ENCODE data around the gene CBFA2T3.

CBFA2T3 gene

DNA sequence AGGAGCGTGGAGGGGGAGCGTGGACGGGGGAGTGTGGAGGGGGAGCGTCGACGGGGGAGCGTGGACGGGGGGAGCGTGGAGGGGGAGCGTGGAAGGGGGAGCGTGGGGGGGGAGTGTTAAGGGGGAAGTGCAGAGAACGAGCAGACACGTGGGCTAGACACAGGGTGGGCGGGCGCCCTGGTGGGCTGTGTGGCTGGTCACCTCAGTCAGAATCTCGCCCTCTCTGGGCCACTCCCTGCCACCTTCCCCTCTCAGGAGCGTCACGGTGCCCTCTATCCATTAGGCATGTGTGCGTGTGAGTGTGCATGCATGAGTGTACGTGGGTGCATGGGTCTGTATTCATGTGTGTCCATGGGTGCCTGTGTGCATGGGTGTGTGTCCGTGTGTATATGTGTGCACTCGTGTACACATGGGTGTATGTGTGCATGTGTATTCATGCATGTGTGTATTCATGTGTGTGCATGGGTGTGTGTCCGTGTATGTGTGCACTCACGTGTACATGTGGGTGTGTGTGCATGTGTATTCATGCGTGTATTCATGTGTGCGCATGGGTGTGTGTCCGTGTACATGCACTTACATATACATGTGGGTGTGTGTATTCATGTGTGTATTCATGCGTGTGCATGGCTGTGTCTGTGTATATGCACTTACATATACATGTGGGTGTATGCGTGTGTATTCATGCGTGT is 61.2 kb downstream of the CBFA2T3 start:
- no peaks in the 10 kb centered on the region for H3K36me3 Mint-ChIP-seq (ENCODE audit: low read depth)
- no peak overlapping the region for H3K4me3 Mint-ChIP-seq
- TF ChIP-seq, protein P1, sequence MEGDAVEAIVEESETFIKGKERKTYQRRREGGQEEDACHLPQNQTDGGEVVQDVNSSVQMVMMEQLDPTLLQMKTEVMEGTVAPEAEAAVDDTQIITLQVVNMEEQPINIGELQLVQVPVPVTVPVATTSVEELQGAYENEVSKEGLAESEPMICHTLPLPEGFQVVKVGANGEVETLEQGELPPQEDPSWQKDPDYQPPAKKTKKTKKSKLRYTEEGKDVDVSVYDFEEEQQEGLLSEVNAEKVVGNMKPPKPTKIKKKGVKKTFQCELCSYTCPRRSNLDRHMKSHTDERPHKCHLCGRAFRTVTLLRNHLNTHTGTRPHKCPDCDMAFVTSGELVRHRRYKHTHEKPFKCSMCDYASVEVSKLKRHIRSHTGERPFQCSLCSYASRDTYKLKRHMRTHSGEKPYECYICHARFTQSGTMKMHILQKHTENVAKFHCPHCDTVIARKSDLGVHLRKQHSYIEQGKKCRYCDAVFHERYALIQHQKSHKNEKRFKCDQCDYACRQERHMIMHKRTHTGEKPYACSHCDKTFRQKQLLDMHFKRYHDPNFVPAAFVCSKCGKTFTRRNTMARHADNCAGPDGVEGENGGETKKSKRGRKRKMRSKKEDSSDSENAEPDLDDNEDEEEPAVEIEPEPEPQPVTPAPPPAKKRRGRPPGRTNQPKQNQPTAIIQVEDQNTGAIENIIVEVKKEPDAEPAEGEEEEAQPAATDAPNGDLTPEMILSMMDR (IDR thresholded peaks at IDR 0.05; ENCODE audit: unreplicated experiment in 3 of 3) = no peak
- peaks cover 40% of the 10 kb centered on the region for H3K4me1 Mint-ChIP-seq
- no peaks in the 10 kb centered on the region for H3K9me3 Mint-ChIP-seq
- H3K27ac Mint-ChIP-seq = peak overlapping the region in 2 of 3 experiments; percentile 9 to 45
- H3K27me3 Mint-ChIP-seq (ENCODE audit: low read depth) = peaks cover 15% of the 10 kb centered on the region

DNA sequence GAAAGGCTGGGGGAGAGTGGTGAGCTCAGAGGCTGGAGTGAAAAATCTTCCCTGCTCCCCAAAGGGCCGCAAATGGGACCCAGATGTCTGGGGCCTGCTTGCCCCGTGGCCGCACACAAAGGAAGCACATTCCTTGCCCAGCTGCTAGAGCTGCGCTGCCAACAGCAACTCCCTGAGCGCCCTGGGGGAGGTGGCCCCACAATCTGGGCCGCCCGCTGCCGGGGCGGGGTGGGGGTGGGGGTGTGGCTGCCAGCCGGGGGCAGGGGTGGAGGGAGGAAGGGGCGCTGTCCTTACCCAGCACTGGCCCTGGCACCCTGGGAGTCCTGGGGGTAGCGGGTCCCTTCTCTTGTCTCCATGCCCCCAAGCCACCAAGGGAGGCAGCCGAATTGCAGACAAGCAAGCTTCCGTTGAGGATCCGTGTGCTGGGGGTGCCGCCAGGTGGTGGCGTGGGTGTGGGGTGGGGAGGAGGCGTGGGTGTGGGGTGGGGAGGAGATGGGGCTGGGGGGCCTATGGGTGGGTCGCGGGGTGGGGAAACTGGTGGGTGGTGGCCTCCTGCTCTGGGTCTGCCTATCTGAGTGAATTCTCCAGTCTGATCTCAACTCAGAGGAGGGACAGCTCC is 62.1 kb downstream of the CBFA2T3 start:
- H3K4me1 Mint-ChIP-seq = peaks cover 45% of the 10 kb centered on the region
- TF ChIP-seq, protein P1 (IDR thresholded peaks at IDR 0.05; ENCODE audit: unreplicated experiment in 3 of 3) = no peak
- peaks cover 22% of the 10 kb centered on the region for H3K27me3 Mint-ChIP-seq (ENCODE audit: low read depth)
- no peaks in the 10 kb centered on the region for H3K36me3 Mint-ChIP-seq (ENCODE audit: low read depth)
- no peak overlapping the region for H3K4me3 Mint-ChIP-seq
- H3K9me3 Mint-ChIP-seq = no peaks in the 10 kb centered on the region
- H3K27ac Mint-ChIP-seq = no peak overlapping the region

DNA sequence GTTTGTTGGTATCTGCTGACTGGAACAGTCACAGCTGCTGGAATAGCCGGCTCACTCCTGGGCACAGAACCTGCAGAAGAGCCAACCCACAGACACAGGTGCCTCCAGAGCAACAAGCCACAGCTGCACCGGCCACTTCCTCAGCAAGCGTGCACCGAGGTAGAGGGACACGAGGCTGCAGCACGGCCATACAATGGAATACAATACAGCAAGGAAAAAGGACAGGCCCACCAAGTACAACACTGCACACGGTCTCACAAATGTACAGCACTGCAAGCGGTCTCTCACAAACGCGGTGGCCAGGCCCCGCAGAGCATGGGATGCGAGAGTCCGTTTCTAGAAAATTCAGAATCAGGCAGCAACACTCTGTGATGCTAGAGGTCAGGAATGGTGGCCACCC is 63.1 kb downstream of the CBFA2T3 start:
- no peaks in the 10 kb centered on the region for H3K9me3 Mint-ChIP-seq
- TF ChIP-seq, protein P1 (IDR thresholded peaks at IDR 0.05; ENCODE audit: unreplicated experiment in 3 of 3) = no peak

DNA sequence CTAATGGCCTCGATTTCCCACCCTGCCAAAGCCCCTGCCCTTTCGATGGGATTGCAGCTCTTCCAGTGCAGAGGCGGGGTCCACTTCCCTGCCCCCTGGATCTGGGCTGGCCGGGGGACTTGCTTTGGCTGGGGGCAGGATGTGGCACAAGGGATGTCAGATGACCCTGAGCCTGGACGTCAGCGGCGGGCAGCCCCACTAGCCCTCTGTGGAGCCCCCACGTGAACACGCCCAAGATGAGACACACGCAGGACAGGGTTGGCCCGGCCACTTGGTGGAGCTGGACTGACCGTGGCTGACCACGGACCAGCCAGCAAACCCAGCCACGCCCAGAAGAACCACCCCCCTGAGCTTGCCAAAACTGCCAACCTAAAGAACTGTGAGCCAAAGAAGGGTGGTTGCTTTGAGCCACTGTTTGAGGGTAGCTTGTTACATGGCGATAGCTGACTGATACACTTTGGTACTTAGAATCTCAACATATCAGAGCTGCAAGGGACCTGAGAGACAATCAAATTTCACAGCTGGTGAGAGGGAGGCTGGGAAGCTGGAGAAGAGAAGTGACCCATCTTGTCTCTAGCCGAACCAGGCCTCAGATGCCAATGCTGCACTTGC is 63.9 kb downstream of the CBFA2T3 start:
- Mint-ChIP-seq H3K36me3 (ENCODE audit: low read depth) (no peaks in the 10 kb centered on the region), H3K4me1 (peaks cover 39% of the 10 kb centered on the region), H3K4me3 (no peak overlapping the region), H3K9me3 (no peaks in the 10 kb centered on the region), H3K27me3 (ENCODE audit: low read depth) (peaks cover 22% of the 10 kb centered on the region), H3K27ac (no peak overlapping the region)
- TF ChIP-seq, protein P1 (IDR thresholded peaks at IDR 0.05; ENCODE audit: unreplicated experiment in 3 of 3) = no peak

More for the DNA sequence above, 63.1 kb downstream of the CBFA2T3 start:
- Mint-ChIP-seq H3K4me3 (no peak overlapping the region), H3K36me3 (ENCODE audit: low read depth) (no peaks in the 10 kb centered on the region), H3K27ac (no peak overlapping the region), H3K27me3 (ENCODE audit: low read depth) (peaks cover 22% of the 10 kb centered on the region), H3K4me1 (peaks cover 41% of the 10 kb centered on the region)

DNA sequence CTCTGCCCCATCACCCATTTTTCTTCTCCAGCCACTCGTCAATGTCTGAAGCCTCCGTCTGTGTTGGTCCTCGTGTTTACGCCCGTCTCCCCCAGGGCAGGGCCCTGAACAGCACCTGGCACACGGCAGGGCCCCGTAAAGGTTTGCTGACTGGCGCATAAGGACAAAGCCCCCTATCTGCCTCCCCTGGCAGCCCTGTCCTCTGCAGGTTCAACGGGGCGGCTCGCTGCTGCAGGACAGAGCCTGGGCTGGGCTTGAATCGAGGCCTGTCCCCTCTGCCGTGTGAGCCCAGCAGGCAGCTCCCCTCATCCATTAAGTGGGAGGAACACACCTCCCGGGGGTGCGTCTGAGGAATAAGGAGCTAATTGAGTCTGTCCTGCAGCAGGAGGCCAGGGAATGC is 64.5 kb downstream of the CBFA2T3 start:
- H3K27me3 Mint-ChIP-seq (ENCODE audit: low read depth) = peaks cover 22% of the 10 kb centered on the region
- peaks cover 36% of the 10 kb centered on the region for H3K4me1 Mint-ChIP-seq
- TF ChIP-seq, protein P1 (IDR thresholded peaks at IDR 0.05; ENCODE audit: unreplicated experiment in 3 of 3) = no peak
- H3K27ac Mint-ChIP-seq = no peak overlapping the region
- no peaks in the 10 kb centered on the region for H3K36me3 Mint-ChIP-seq (ENCODE audit: low read depth)
- no peaks in the 10 kb centered on the region for H3K9me3 Mint-ChIP-seq
- H3K4me3 Mint-ChIP-seq = no peak overlapping the region

All from nephron (organoid).